ENCODE measurements around the gene RCBTB2. TPM values are rescaled to one million over a fixed set of nuclear protein-coding genes. Genes with fewer than 3 reads are reported as not detected.

RCBTB2 gene
- total and polyA plus RNA-seq, 10 donors, result 6.7 to 19.6 (median 14.8) TPM

- 84 to 94% (median 88%) methylated on average over 6 of the region's 6 CpGs for WGBS, 5 donors
- TF ChIP-seq POLR2AphosphoS5 (IDR thresholded peaks at IDR 0.05) (no peak), CTCF (IDR thresholded peaks at IDR 0.05 in 8 of 11, conservative IDR thresholded peaks at IDR 0.05 in 3 of 11) (no peak), POLR2A (IDR thresholded peaks at IDR 0.05) (no peak)
- Histone ChIP-seq H3K27ac (no peak overlapping the region), H3K9me3 (no peaks in the 10 kb centered on the region), H3K4me1 (peaks cover 0 to 9% (median 0%) of the 10 kb centered on the region in 6 donors), H3K36me3 (peaks cover 0 to 51% (median 0%) of the 10 kb centered on the region in 6 donors), H3K27me3 (replicated peaks in 1 of 7) (no peaks in the 10 kb centered on the region), H3K4me3 (no peak overlapping the region)
- intact Hi-C loops (cut with DNase I; ENCODE audit: low total_unique reads), result no loop called here
- DNase-seq, result no peak
Observed at GRCh38 chr13:48515732-48516131, 17.1 kb downstream of the RCBTB2 start.

- Histone ChIP-seq H3K9me3 (no peaks in the 10 kb centered on the region), H3K27me3 (replicated peaks in 1 of 7) (no peaks in the 10 kb centered on the region), H3K27ac (no peak overlapping the region), H3K4me3 (no peak overlapping the region), H3K4me1 (peaks cover 0 to 16% (median 6%) of the 10 kb centered on the region in 6 donors), H3K36me3 (peaks cover 0 to 52% (median 0%) of the 10 kb centered on the region in 6 donors)
- no peak for DNase-seq
- intact Hi-C loops (cut with DNase I; ENCODE audit: low total_unique reads), result no loop called here
- 96 to 100% (median 99%) methylated on average over 4 of the region's 4 CpGs for WGBS, 5 donors
- TF ChIP-seq CTCF (IDR thresholded peaks at IDR 0.05 in 8 of 11, conservative IDR thresholded peaks at IDR 0.05 in 3 of 11), result no peak
- TF ChIP-seq POLR2A (IDR thresholded peaks at IDR 0.05), result no peak
- TF ChIP-seq POLR2AphosphoS5 (IDR thresholded peaks at IDR 0.05), result no peak
Observed at GRCh38 chr13:48514793-48515192, 18.1 kb downstream of the RCBTB2 start.

- no peak for DNase-seq
- TF ChIP-seq POLR2A (IDR thresholded peaks at IDR 0.05) (no peak), POLR2AphosphoS5 (IDR thresholded peaks at IDR 0.05) (no peak), CTCF (IDR thresholded peaks at IDR 0.05 in 8 of 11, conservative IDR thresholded peaks at IDR 0.05 in 3 of 11) (no peak)
- H3K27me3 ChIP-seq (replicated peaks in 1 of 7), result no peaks in the 10 kb centered on the region
- peaks cover 0 to 21% (median 11%) of the 10 kb centered on the region in 6 donors for H3K4me1 ChIP-seq
- no peaks in the 10 kb centered on the region for H3K9me3 ChIP-seq
- peaks cover 0 to 56% (median 0%) of the 10 kb centered on the region in 6 donors for H3K36me3 ChIP-seq
- intact Hi-C loops (cut with DNase I; ENCODE audit: low total_unique reads), result no loop called here
- H3K27ac ChIP-seq, result no peak overlapping the region
- peak overlapping the region in 1 of 8 donors; percentile 13 for H3K4me3 ChIP-seq
- 57 to 82% (median 77%) methylated on average over 10 of the region's 10 CpGs for WGBS, 5 donors
Observed at GRCh38 chr13:48511621-48512230, 21.2 kb downstream of the RCBTB2 start.

GRCh38 chr13:48510698-48511097, 22.2 kb downstream of the RCBTB2 start:
- TF ChIP-seq POLR2AphosphoS5 (IDR thresholded peaks at IDR 0.05) (no peak), POLR2A (IDR thresholded peaks at IDR 0.05) (no peak), CTCF (IDR thresholded peaks at IDR 0.05 in 8 of 11, conservative IDR thresholded peaks at IDR 0.05 in 3 of 11) (no peak)
- H3K27ac ChIP-seq, result no peak overlapping the region
- no peaks in the 10 kb centered on the region for H3K9me3 ChIP-seq
- no peak overlapping the region for H3K4me3 ChIP-seq
- H3K4me1 ChIP-seq, result peaks cover 10 to 31% (median 21%) of the 10 kb centered on the region in 6 donors
- no peak for DNase-seq
- H3K27me3 ChIP-seq (replicated peaks in 1 of 7), result no peaks in the 10 kb centered on the region
- WGBS, 5 donors, result 74 to 86% (median 81%) methylated on average over 5 of the region's 5 CpGs
- peaks cover 0 to 56% (median 0%) of the 10 kb centered on the region in 6 donors for H3K36me3 ChIP-seq
- intact Hi-C loops (cut with DNase I; ENCODE audit: low total_unique reads), result no loop called here

Data from spleen (tissue), 11 donors.